ENCODE measurements around the gene EXOC4.

The EXOC4 gene

DNA sequence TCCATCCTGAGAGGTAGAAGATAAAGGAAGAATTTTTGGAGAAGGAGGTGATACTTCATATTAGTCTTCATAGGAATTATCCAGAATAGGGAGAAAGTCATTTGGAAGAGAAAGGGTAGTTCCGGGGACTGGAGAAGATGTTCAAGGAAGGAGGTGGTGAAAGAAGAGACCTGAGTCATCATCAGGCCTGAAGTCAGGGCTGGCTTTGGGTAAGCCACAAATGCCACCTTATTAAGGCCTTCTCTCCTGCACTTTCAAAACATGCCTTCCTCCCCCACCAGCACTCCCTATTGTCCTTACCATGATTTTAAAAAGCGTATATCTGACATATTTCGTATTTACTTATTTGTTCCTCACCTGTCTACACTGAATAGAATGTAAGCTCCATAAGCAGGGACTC is 762.1 kb downstream of the EXOC4 start:
- no peak for DNase-seq (ENCODE audit: low read depth in 1 of 2, low spot score in 1 of 2)

DNA sequence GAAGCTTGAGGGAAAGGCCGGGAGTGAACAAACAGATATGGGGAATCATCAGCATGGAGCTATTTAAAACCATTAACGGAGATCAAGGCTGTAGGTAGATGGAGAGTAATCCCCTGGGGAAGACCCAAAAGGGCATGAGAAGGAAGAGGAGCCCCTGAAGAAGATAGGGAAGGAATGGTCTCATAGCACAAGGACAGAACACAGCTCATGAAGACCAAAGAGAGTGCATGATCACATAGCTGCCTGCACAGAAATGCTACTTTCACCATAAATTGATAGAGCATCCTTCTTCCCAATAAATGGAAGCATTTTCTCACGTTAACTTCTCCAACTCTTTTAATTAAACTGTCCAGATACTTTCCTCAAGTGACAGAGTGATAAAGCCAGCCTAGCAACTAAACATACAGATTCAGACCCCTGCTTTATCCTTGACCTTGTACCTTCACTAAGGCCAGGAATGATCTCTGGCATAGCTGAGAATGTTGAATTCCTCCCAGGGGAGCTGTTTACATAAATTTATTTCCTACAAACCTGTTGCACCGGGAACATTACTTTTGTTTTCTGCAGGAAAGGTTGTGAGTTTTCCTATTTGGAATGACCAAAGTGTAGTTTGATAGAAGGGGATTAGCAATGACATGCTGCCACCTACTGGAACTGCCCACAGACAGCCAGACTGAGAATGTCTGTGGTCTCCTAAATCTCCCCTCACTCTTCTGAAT is 763.5 kb downstream of the EXOC4 start:
- no peak for DNase-seq (ENCODE audit: low read depth in 1 of 2, low spot score in 1 of 2)

DNA sequence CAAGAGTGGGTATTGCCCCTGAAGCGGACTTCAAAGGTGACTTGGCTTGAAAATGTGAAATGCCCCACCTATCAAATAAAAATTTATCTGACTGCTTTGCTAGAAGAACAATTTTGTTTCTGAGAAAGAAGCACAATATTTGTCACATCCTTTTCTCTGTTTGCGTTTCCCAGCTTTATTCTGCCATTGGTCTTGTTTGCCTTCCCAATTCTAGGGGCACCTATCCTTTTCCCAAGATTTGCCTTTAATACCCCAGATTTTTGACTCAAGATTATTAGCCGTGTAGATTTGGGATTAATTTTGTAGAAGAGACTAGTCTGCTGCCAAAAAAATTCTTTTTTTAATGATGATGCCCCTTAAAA is 764.0 kb downstream of the EXOC4 start:
- DNase-seq (ENCODE audit: low read depth in 1 of 2, low spot score in 1 of 2) = no peak

DNA sequence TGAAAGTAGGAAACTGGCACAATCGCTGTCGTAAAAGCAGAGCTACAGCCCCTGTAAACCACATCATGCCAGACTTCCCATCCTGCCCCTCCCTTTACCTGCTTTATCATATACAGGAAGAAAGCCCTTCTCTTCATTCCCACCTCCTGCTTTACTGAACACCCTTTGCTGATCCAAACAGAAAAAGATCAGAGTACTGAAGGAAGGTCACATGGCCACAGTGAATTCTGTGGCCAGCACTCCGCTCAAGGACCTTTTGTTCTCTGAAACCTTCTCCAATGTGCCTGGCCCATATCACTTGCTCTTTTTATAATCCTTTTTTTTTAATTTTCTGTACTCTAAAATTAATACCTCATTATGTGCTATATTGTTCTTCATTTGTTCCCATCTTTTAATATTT is 765.4 kb downstream of the EXOC4 start:
- DNase-seq (ENCODE audit: low read depth in 1 of 2, low spot score in 1 of 2) = no peak

DNA sequence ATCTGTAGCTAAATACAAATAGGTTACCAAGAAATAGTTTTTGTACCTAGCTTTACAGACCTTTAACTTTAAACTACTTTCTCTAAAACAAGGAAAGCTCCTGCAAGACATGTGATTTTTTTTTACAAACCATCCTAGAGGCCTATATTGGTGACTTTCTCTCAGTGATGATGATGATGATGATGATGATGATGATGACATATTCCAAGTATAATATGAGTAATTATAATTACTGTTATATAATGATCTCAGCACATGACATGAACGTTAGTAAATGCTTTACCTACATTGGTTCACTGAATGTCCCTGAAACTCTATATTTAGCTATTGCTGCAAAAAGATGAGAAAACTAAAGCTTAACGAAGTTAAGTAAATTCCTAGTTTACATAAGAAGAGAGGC is 766.4 kb downstream of the EXOC4 start:
- no peak for DNase-seq (ENCODE audit: low read depth in 1 of 2, low spot score in 1 of 2)

DNA sequence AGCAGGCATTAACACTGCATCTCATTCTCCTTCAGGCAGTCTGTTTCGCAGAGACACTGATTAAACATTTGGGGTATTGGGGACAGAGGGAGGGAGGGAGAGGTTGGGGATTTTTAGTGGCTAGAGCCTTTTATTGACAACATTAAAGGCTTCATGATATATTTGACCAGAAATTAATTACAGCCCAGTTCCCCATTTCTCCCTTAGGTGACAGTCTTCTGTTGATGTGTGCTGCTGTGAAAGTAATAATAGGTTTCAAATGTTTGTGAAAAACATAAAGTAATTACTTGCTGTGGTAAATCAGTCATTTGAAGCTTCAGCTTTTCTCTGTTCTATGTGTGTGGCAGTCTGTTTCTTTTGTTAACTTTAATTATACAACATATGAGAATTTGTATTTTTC is 769.0 kb downstream of the EXOC4 start:
- DNase-seq (ENCODE audit: low read depth in 1 of 2, low spot score in 1 of 2) = no peak

DNA sequence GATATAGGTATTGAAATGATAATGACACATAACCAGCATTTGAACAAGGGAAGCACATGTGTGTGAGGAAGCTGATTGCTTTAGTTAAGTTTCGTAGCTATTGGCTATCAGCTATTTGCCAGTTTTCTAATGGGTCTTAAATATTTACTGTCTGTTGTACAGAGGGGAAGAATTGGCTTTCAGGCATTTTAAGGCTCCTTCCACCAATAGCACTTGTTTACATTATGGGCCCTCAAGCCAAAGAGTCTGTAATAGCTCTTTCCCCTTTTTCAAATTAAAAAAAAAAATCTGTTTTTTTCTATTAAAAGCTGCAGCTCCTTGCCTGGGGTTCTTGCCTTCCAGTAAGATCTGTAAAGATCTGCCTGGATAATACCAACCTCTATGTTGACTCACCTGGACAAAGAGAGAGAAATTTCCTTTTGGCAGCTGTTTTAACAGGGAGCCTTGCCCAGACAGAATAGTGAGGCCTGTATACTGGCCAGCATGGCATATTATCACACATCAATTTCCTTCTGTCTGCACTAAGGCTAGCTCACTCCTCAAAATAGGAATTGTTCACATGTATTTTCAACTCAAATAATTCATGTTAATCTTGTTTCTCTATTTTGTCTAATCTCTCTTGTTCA is 769.5 kb downstream of the EXOC4 start:
- no peak for DNase-seq (ENCODE audit: low read depth in 1 of 2, low spot score in 1 of 2)

DNA sequence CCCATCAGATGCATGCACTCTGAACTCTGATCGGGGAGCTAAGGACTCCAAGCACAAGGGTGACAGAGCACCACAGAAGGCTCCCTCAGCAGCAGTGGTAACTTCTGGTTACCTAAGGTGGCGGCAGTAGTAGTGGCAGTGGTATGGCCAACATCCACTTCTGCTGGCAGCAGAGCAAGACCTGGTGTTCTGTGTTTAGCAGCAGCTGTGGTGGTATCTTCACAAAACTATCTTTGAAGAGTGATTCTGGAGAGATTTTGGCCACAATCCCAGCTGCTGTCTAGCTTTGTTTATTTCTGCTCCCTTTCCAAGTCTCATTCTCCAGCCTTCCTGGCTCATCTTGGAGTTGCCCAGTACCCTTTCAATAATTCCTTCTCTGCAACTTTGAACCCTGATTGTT is 771.9 kb downstream of the EXOC4 start:
- no peak for DNase-seq (ENCODE audit: low read depth in 1 of 2, low spot score in 1 of 2)

DNA sequence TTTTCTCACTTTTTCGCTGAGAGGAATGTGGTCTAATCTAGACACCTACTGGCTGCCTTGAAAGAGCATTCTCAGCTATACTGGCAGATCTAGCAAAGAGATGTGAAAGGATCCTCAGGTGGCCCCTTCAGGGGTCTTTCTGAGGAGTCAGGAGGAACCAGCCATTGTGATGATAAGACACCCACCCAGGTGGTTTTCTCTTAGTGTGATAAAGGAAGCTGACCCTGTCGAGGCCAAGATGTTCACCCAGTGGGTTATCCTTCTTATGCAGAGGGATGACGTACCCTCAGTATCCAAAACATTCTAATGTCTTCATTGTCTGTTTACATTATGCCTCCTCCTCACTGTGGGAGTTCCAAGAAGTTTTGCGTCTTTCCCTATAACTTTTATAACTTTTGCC is 776.0 kb downstream of the EXOC4 start:
- no peak for DNase-seq (ENCODE audit: low read depth in 1 of 2, low spot score in 1 of 2)

DNA sequence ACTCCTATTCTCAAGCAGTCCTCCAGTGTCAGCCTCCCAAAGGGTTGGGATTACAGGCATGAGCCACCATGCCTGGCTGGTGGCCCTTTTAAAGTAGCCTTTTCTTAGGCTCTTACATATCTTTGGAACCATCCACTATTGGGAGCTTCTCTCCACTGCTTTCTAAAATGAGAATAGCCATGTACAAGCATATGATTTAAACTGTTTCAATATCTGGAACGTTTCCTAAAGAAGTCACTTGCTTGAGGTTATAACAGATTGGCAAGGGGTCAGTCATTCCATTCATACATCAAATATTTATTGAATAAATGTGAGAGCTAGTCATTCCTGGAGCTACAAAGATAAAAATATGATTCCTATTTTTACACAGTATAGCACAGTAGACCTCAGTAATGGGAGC is 776.9 kb downstream of the EXOC4 start:
- DNase-seq (ENCODE audit: low read depth in 1 of 2, low spot score in 1 of 2) = no peak

DNA sequence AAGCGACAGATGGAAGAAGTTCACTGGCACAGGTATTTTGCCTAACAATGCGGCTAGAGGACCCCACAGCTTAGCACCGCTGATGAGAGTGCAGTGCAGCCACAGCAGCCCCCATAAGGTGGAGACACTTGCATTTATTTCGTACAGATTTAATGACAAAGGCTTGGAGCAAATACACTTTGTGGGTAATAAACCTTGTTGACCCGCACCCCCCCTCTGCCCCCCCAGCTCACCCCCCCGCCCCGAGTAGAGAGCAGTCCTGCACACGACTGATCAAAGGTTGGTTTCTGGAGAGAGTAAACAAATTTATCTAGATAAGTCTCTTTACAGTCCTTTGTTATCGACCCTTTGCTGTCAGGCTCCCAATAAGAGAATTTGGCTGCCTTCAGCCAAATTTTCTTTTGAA is 777.6 kb downstream of the EXOC4 start:
- DNase-seq (ENCODE audit: low read depth in 1 of 2, low spot score in 1 of 2) = no peak

DNA sequence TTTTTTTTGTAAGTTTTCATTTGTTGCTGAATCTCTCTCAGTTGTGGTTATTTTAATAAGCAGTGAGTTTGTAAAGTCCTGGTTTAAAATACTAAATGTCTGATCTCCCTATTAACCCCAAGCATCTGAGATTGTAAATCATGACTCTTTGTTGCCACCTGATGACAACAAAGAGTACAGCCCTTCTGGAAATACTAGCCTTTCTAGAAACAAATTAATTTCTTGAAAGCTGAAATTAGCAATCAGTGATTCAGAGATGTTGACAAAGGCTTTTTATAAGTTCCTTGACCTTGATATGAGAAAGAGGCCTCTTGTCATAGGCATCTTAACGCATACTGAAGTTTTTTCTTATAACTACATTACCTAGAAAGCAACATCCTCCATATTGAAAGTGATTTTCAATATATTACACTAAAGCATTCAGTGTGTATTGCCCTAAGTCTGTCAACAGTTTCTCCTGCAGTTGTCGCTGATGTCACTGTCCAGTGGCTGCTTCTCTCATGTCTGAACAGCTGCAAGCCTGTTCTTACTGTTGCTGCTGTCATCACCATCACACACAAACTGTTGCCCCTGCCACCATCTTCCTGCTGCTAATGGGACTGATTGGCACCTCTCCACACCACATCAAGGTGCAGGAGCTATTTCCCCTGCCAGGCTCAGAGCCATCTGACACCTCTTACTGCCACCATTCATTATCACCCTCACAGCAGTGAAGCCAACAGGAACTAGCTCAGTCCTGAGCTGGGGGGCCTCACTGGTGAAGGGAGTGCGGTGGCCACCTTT is 779.1 kb downstream of the EXOC4 start:
- DNase-seq (ENCODE audit: low read depth in 1 of 2, low spot score in 1 of 2) = no peak

DNA sequence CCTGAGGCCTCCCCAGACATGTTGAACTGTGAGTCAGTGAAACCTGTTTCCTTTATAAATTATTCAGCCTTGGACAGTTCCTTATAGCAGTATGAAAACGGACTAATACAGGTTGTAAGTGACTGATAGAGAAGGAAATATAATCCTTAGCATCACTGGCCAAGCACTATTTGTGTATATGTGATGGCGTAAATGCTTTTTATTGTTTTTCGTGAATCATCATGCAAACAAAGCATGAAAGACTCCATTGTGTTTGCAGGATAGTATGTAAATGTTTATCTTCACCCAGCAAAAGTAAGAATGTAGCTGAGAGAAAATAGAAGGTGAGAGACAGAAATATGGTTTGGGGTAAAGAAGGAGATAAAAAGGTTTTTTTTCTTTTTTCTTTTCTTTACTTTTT is 781.8 kb downstream of the EXOC4 start:
- no peak for DNase-seq (ENCODE audit: low read depth in 1 of 2, low spot score in 1 of 2)

DNA sequence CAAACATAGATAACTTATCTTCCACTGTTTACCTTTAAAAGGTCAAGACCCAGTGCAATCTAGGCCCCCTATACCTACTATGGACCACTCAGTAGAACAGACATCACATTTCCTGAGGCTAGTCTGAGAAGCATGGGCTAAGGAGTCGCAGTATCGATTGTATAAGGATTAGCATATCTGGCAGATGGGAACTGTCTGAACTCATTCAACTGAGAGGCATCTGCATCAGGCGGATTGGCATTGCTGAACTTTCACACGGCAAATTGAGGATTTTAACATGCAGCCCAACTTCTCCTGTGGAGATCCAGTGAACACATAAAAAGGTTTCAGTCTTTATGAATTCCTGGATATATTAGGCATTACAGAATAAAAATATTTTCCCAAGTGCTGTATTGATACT is 785.1 kb downstream of the EXOC4 start:
- no peak for DNase-seq (ENCODE audit: low read depth in 1 of 2, low spot score in 1 of 2)

DNA sequence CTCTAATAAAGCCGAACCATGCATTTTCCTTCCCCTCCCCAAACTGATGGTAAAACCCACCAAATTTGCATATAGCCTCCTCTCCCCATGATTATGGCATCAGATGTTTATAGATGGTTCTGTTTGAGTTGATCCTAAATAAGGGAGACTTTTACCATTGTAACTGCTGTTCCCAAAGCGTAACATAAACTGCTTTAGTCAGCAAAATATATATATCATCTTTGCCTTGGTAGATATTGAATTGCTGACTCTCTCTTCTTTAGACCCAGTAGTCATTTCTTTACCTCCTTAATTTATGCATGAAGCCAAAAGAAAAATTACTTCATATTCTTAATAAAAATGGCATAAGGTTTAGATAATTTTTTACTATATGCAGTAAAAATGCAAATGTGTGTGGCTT is 788.1 kb downstream of the EXOC4 start:
- no peak for DNase-seq (ENCODE audit: low read depth in 1 of 2, low spot score in 1 of 2)

DNA sequence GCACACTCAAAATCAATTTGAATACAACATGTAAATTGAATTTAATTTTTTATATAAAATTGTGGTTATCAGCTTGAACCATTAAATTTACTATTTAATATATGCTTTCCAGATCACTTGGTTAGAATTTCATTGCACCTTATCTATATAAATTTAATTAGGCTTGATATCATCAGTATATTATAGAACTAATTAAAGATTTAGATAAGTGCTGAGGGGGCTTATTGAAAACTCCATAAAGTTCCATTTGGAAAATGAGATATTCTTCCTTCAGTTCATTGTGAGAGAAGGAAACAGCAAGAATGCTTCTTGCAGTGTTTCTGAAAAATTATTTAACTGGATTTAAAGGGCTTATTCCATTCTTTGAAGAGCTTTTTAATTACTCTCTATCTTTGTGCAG is 788.6 kb downstream of the EXOC4 start:
- no peak for DNase-seq (ENCODE audit: low read depth in 1 of 2, low spot score in 1 of 2)

DNA sequence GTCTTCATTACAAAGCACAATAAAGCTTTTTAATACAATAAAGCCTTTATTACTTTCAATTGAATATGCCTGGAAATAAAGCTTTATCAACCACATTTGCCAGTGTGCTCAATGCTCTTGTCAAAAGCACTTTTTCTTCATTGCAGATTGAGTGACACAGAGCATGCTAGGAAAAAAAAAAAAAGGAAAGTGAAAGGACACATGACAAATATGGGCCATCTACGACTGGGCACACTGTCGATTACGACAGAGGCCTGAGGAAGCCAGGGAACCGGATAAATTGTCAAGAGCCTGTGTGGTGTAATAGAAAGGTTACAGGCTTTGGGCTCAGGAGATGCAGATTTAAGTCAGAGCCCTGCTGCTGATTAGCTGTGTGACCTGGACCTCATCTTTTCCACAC is 789.4 kb downstream of the EXOC4 start:
- no peak for DNase-seq (ENCODE audit: low read depth in 1 of 2, low spot score in 1 of 2)

DNA sequence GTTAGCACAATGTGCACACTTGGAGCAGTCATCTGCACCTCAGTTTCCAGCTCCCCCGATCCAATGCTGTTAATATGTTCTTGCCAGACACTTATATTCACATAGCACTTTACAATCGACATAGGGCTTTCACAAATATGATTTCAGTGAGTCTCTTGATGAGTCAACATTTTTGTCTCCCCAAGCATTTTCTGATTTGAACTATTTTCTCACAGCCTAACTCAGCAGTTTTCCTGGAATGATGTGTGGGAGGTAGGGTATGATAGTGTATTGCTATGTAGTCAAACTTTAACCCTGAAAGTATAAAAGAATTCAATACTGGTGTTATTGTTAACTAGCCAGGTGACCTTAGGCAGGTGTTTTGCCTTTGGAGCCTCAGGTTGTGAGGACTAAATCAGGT is 791.8 kb downstream of the EXOC4 start:
- no peak for DNase-seq (ENCODE audit: low read depth in 1 of 2, low spot score in 1 of 2)

DNA sequence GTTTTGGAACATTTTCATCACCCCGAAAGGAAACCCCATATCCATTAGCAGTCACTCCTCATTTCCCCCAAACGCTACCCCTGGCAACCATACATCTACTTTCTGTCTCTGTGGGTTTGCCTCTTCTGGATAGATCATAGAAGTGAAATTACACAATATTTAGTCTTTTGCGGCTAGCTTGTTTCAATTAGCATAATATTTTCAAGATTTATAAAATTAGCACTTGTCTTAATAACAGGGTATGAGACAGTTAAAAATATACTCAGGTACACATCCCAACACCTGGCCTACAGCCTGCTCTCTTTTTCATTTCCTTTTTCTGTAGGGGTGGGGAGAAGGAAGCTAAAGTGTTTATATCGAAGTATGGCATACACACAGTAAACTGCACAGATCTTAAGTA is 792.8 kb downstream of the EXOC4 start:
- DNase-seq (ENCODE audit: low read depth in 1 of 2, low spot score in 1 of 2) = no peak

DNA sequence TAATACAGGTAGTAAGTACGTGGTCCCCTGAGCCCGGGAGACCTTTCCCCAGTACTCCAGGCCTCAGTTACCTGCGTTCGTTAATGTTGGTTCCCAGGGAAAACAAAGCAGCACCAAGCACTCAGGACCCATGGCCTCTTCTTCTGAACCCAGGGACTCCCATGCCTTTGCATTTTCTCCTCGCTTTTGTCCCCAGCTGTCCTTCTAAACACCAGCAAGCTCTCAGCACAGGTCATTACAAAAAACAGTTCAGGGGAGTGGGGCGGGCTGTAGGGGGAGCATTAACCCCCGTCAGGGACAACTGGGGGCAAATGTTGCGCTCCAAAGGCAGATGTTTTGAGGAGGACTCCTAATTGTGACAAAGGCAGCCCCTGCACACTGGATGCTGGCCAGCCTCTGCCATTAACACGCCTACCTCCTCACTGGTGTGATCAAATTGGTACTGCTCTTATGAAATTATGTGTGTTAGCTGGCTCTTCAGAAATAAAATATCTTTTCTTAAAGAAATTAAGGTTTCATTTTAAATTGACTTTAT is 793.8 kb downstream of the EXOC4 start:
- no peak for DNase-seq (ENCODE audit: low read depth in 1 of 2, low spot score in 1 of 2)

DNA sequence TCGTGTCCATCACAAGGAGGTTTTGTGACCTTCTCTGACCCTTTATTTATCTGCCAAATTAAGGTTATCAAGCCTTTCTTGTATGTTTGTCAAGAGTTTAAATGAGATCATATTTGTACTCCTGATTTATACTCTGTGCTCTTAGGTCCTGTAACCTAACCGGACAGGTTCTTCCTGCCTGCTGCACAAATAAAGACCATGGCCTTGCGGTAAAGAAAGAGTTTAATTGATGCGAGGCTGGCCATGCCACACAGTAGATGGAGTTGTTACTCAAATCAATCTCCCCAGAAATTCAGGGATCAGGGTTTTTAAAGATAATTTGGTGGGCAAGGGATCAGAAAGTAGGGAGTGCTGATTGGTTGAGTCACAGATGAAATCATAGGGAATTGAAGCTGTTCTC is 794.8 kb downstream of the EXOC4 start:
- DNase-seq (ENCODE audit: low read depth in 1 of 2, low spot score in 1 of 2) = no peak

DNA sequence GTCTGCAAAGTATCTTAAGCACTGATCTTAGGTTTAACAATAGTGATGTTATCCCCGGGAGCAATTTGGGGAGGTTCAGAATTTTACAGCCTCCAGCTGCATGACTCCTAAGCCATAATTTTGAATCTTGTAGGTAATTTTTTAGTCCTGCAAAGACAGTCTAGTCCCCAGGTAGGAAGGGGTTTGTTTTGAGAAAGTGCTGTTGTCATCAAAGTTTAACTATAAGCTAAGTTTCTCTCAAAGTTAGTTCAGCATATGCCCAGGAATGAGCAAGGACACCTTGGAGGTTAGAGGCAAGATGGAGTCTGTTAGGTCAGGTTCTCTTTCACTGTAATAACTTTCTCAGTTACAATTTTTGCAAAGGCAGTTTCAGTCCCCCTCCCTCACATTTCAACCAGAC is 795.3 kb downstream of the EXOC4 start:
- no peak for DNase-seq (ENCODE audit: low read depth in 1 of 2, low spot score in 1 of 2)

All from activated T-helper 1 cell treated with anti-CD3 and anti-CD28 coated beads, Interleukin-2, amount 50 U/mL, for 16 hours (primary cell).